Hepatocyte (in vitro differentiated cells): ENCODE measurements around the gene SLC25A25. TPM values are rescaled to one million over a fixed set of nuclear protein-coding genes. Genes with fewer than 3 reads are reported as not detected.

Experiments used
- DNase-seq: peaks from one replicate; pipeline ENCODE4 v3.0.0-alpha.2; 2016; ENCODE audit warnings: low spot score
- H2AFZ ChIP-seq: fragments of 200-600 bp; sonication (generic); 2 replicates; pipeline ENCODE4 v1.6.0; 2016; ENCODE audit warnings: antibody characterized with exemption, mild to moderate bottlenecking
- H3K27ac ChIP-seq: fragments of 200-600 bp; sonication (generic); 2 replicates; pipeline ENCODE4 v1.5.1; 2016; ENCODE audit warnings: mild to moderate bottlenecking
- H3K27me3 ChIP-seq: fragments of 200-600 bp; sonication (generic); 2 replicates; pipeline ENCODE4 v1.6.1; 2016
- H3K36me3 ChIP-seq: fragments of 200-600 bp; sonication (generic); replicated peaks from 2 replicates; pipeline ENCODE4 v1.5.1; 2016; ENCODE audit warnings: low read depth; ENCODE audit not compliant: insufficient read depth
- H3K4me1 ChIP-seq: fragments of 200-600 bp; sonication (generic); 2 replicates; pipeline ENCODE4 v1.5.1; 2016; ENCODE audit warnings: mild to moderate bottlenecking, moderate library complexity; ENCODE audit not compliant: insufficient read depth
- H3K4me2 ChIP-seq: fragments of 200-600 bp; sonication (generic); 2 replicates; pipeline ENCODE4 v1.6.0; 2016
- H3K4me3 ChIP-seq: fragments of 200-600 bp; sonication (generic); 2 replicates; pipeline ENCODE4 v1.5.1; 2016; ENCODE audit warnings: mild to moderate bottlenecking
- H3K79me2 ChIP-seq: fragments of 200-600 bp; sonication (generic); 2 replicates; pipeline ENCODE4 v1.6.0; 2017; ENCODE audit warnings: mild to moderate bottlenecking
- H3K9me2 ChIP-seq: fragments of 200-600 bp; sonication (generic); replicated peaks from 2 replicates; pipeline ENCODE4 v1.6.0; 2017; ENCODE audit warnings: mild to moderate bottlenecking; ENCODE audit not compliant: insufficient read depth
- H3K9me3 ChIP-seq: fragments of 200-600 bp; sonication (generic); 2 replicates; pipeline ENCODE4 v1.5.1; 2016; ENCODE audit warnings: low read depth, mild to moderate bottlenecking
- H4K20me1 ChIP-seq: fragments of 200-600 bp; sonication (generic); 2 replicates; pipeline ENCODE4 v1.6.0; 2016; ENCODE audit warnings: mild to moderate bottlenecking; ENCODE audit not compliant: insufficient read depth, poor library complexity, severe bottlenecking
- EZH2 ChIP-seq: fragments of 200-600 bp; sonication (generic); IDR thresholded peaks from 2 replicates; pipeline ENCODE4 v1.6.1; 2016; ENCODE audit warnings: antibody characterized with exemption, mild to moderate bottlenecking, borderline replicate concordance
- EZH2phosphoT487 ChIP-seq: fragments of 200-600 bp; sonication (generic); IDR thresholded peaks from one replicate; pipeline ENCODE4 v1.6.1; 2018; ENCODE audit warnings: antibody characterized with exemption, mild to moderate bottlenecking, low read depth, moderate library complexity; ENCODE audit not compliant: unreplicated experiment, severe bottlenecking
- WGBS: methylation state at CpG from one replicate; pipeline ENCODE4 v1.1.6; 2016; ENCODE audit warnings: low lambda C conversion rate; ENCODE audit errors: missing lambda C conversion rate; 5-methylcytosine and 5-hydroxymethylcytosine counted together
- polyA plus RNA-seq: library from polyadenylated mRNA; unstranded; fragments of >200 nt; fragmentation: Nextera tagmentation; extraction: Ambion mirVana; gene quantifications from 2 replicates; pipeline ENCODE4 v1.2.1, GENCODE V29; 2016
- total RNA-seq: library from RNA; depleted of rRNA; stranded (reverse); fragments of >200 nt; gene quantifications from 2 replicates; pipeline ENCODE4 v1.2.3, GENCODE V29; 2014
- TF ChIP-seq, protein P1 (sequence below): fragments of 200-600 bp; sonication (generic); IDR thresholded peaks from 2 replicates; pipeline ENCODE4 v1.5.1; 2016; ENCODE audit warnings: antibody characterized with exemption, mild to moderate bottlenecking; ENCODE audit not compliant: poor library complexity

Gene SLC25A25
- total and polyA plus RNA-seq, 2 experiments from 2014 or later, result 51.0 to 62.3 TPM

DNA sequence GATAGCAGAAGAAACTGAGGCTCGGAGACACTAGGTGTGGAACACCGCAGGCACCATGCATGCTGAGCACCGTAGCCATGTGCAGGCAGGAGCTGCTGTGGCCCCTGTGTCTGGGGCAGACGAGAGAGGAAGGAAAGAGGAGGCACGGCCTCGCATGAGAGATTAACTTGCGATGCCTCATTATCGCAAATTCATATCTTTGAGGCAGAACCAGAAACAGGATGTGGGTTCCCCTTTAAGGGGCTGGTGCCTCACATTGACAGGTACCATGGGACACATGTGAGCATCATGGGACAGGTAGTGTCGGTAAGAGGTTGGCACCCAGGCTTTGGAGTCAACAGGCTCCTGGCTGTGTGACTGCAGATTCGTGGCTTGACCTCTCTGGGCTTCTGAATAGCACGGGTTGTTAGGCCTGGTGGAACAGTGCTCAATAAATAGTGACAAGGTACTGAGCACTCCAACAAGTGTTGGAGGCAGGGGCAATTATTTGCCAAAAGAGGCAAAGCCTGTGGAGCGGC is 41.7 kb upstream of the SLC25A25 start:
- DNase-seq, result no peak
- H3K9me2 ChIP-seq, result no peaks in the 10 kb centered on the region
- WGBS, result 92% methylated on average over 12 of the region's 12 CpGs
- peaks cover 3% of the 10 kb centered on the region for H3K4me1 ChIP-seq
- H3K4me3 ChIP-seq, result no peak overlapping the region
- H3K27me3 ChIP-seq, result no peaks in the 10 kb centered on the region
- no peaks in the 10 kb centered on the region for H3K9me3 ChIP-seq
- H2AFZ ChIP-seq, result no peak overlapping the region
- H4K20me1 ChIP-seq, result no peaks in the 10 kb centered on the region
- no peak overlapping the region for H3K27ac ChIP-seq
- no peak overlapping the region for H3K4me2 ChIP-seq
- TF ChIP-seq EZH2phosphoT487 (no peak), EZH2 (no peak)
- TF ChIP-seq, protein P1, sequence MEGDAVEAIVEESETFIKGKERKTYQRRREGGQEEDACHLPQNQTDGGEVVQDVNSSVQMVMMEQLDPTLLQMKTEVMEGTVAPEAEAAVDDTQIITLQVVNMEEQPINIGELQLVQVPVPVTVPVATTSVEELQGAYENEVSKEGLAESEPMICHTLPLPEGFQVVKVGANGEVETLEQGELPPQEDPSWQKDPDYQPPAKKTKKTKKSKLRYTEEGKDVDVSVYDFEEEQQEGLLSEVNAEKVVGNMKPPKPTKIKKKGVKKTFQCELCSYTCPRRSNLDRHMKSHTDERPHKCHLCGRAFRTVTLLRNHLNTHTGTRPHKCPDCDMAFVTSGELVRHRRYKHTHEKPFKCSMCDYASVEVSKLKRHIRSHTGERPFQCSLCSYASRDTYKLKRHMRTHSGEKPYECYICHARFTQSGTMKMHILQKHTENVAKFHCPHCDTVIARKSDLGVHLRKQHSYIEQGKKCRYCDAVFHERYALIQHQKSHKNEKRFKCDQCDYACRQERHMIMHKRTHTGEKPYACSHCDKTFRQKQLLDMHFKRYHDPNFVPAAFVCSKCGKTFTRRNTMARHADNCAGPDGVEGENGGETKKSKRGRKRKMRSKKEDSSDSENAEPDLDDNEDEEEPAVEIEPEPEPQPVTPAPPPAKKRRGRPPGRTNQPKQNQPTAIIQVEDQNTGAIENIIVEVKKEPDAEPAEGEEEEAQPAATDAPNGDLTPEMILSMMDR, result no peak
- no peaks in the 10 kb centered on the region for H3K36me3 ChIP-seq
- no peaks in the 10 kb centered on the region for H3K79me2 ChIP-seq

DNA sequence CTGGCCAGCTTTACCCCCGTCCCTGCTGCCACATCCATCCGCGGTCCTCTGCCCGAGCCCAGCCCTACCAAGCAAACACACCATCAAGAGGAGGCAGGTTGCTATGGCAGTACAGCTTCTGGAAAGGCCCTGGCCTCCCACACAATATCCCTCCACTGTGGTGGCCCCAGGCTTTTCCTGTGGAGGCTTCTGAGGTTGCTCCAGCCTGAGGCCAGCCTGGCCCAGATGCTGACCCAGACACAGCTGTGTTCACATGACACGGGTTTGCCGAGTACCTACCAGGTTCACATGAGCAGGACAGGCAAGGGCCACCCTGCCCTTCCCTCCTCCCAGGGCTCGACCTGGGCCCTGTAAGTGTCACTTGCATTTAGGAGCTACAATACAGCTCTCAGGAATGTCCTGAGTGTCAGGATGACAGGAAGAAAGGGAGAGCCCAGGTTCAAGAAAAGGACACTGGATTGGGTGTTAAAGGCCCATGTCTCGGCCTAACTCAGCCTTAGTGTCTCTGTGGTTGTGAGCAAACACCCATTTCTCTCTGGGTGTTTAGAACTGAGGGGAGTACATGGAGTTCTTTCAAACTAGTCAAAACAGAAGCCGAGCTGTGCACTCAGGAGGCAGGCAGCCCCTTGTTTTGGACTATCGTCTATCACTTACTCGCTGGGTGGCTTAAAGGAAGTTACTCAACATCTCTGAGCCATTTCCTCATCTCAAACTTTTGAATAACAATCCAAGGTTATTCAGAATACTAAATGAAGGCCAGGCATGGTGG is 41.1 kb upstream of the SLC25A25 start:
- Histone ChIP-seq H3K27ac (peak overlapping the region; percentile 16), H3K36me3 (no peaks in the 10 kb centered on the region), H3K27me3 (no peaks in the 10 kb centered on the region), H3K9me3 (no peaks in the 10 kb centered on the region), H3K9me2 (no peaks in the 10 kb centered on the region), H3K4me1 (peaks cover 3% of the 10 kb centered on the region), H2AFZ (no peak overlapping the region), H3K4me3 (no peak overlapping the region), H3K4me2 (no peak overlapping the region), H3K79me2 (no peaks in the 10 kb centered on the region), H4K20me1 (no peaks in the 10 kb centered on the region)
- no peak for DNase-seq
- TF ChIP-seq EZH2 (no peak), EZH2phosphoT487 (no peak)
- TF ChIP-seq, protein P1, result no peak
- WGBS, result 86% methylated on average over 11 of the region's 11 CpGs

DNA sequence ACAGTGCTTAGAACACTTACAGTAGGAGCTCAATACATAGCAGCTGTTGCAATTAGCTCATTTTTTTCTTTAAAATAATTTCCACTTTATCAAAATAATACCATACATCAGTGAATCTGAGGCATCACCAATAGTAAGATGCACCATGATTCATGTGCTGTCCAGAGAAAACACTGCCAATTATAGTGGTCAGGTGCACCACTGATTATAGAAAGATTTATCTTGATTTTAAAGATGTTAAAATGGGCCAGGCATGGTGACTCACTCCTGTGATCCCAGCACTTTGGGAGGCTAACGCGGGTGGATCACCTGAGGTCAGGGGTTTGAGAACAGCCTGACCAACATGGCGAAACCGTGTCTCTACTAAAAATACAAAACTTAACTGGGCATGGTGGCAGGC is 40.3 kb upstream of the SLC25A25 start:
- no peaks in the 10 kb centered on the region for H3K27me3 ChIP-seq
- no peak overlapping the region for H3K4me2 ChIP-seq
- H3K9me3 ChIP-seq, result no peaks in the 10 kb centered on the region
- no peak overlapping the region for H3K4me3 ChIP-seq
- H3K4me1 ChIP-seq, result peaks cover 3% of the 10 kb centered on the region
- no peaks in the 10 kb centered on the region for H4K20me1 ChIP-seq
- no peaks in the 10 kb centered on the region for H3K36me3 ChIP-seq
- TF ChIP-seq EZH2, result no peak
- TF ChIP-seq, protein P1, result no peak
- no peak for TF ChIP-seq EZH2phosphoT487
- no peak overlapping the region for H3K27ac ChIP-seq
- WGBS, result 93% methylated on average over 4 of the region's 4 CpGs
- no peak for DNase-seq
- H3K79me2 ChIP-seq, result no peaks in the 10 kb centered on the region
- H2AFZ ChIP-seq, result no peak overlapping the region
- no peaks in the 10 kb centered on the region for H3K9me2 ChIP-seq
